ENCODE measurements around the gene ZNF830.
"Not testable (repeated sequence)": the region's sequence is repeated elsewhere in the genome, so short reads cannot be mapped to it uniquely, and the experiment has no call there.

ZNF830 gene, protein sequence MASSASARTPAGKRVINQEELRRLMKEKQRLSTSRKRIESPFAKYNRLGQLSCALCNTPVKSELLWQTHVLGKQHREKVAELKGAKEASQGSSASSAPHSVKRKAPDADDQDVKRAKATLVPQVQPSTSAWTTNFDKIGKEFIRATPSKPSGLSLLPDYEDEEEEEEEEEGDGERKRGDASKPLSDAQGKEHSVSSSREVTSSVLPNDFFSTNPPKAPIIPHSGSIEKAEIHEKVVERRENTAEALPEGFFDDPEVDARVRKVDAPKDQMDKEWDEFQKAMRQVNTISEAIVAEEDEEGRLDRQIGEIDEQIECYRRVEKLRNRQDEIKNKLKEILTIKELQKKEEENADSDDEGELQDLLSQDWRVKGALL

DNA sequence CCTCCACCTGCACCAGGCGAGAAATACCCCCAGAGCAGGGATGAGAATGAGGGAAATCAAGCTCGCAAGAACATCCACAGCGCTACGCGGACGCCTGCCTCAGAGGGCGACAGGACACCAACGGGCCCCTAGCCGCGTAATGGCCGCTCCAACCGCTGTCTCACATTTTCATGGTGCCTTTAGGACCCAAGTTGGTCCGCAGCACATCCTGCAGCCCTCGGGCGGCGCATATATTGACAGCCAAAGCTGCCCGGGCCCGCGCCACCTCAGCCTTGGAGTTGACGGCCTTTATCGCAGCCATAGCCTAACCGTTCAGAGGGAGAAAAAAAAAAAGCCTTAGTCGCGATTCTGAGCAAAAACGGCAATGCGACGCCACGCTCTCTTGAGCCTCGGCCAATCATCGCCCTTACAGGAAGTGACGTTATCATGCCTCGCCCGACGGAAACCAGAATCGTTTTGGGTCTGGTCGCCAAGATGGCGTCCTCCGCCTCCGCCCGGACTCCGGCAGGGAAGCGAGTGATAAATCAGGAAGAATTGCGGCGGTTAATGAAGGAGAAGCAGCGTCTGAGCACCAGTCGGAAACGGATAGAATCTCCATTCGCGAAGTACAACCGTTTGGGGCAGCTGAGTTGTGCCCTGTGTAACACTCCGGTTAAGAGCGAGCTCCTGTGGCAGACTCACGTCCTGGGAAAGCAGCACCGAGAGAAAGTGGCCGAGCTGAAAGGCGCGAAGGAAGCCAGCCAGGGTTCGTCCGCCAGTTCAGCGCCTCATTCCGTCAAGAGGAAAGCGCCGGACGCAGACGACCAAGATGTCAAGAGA, at the start of gene ZNF830, which contains the start of gene CCT6B:
Gene ZNF830, plus strand, starts transcription at position 448 of the 819 bp plus-strand sequence. Its CDS starts 27 bp downstream, at position 475.
Gene CCT6B, minus strand, starts transcription at position 368 of the 819 bp plus-strand sequence. Its CDS starts 67 bp downstream, at position 301.
- DNase-seq (ENCODE audit: low spot score): peak; percentile 89
- TF ChIP-seq, protein P1, sequence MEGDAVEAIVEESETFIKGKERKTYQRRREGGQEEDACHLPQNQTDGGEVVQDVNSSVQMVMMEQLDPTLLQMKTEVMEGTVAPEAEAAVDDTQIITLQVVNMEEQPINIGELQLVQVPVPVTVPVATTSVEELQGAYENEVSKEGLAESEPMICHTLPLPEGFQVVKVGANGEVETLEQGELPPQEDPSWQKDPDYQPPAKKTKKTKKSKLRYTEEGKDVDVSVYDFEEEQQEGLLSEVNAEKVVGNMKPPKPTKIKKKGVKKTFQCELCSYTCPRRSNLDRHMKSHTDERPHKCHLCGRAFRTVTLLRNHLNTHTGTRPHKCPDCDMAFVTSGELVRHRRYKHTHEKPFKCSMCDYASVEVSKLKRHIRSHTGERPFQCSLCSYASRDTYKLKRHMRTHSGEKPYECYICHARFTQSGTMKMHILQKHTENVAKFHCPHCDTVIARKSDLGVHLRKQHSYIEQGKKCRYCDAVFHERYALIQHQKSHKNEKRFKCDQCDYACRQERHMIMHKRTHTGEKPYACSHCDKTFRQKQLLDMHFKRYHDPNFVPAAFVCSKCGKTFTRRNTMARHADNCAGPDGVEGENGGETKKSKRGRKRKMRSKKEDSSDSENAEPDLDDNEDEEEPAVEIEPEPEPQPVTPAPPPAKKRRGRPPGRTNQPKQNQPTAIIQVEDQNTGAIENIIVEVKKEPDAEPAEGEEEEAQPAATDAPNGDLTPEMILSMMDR (IDR thresholded peaks at IDR 0.05; ENCODE audit: extremely low read depth, missing control alignments): no peak

GRCh38 chr17:34913001-34913400, 48.3 kb upstream of the ZNF830 start:
- TF ChIP-seq, protein P1 (IDR thresholded peaks at IDR 0.05; ENCODE audit: extremely low read depth, missing control alignments): no peak
- DNase-seq (ENCODE audit: low spot score): no peak

GRCh38 chr17:34916120-34916519, 45.2 kb upstream of the ZNF830 start:
- TF ChIP-seq, protein P1 (IDR thresholded peaks at IDR 0.05; ENCODE audit: extremely low read depth, missing control alignments): no peak
- DNase-seq (ENCODE audit: low spot score): no peak

- TF ChIP-seq, protein P1 (IDR thresholded peaks at IDR 0.05; ENCODE audit: extremely low read depth, missing control alignments): no peak
- no peak for DNase-seq (ENCODE audit: low spot score)
Measured at GRCh38 chr17:34917381-34917780, 44.0 kb upstream of the ZNF830 start.

DNA sequence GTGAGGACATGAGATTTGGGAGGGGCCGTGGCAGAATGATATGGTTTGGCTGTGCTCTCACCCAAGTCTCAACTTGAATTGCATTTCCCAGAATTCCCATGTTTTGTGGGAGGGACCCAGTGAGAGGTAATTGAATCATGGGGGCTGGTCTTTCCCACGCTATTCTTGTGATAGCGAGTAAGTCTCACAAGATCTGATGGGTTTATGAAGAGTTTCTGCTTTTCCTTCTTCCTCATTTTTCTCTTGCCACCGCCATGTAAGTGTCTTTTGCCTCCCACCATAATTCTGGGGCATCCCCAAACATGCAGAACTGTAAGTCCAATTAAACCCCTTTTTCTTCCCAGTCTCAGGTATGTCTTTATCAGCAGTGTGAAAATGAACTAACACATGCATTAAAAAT, 40.7 kb upstream of the ZNF830 start:
- DNase-seq (ENCODE audit: low spot score): no peak
- TF ChIP-seq, protein P1 (IDR thresholded peaks at IDR 0.05; ENCODE audit: extremely low read depth, missing control alignments): no peak

DNA sequence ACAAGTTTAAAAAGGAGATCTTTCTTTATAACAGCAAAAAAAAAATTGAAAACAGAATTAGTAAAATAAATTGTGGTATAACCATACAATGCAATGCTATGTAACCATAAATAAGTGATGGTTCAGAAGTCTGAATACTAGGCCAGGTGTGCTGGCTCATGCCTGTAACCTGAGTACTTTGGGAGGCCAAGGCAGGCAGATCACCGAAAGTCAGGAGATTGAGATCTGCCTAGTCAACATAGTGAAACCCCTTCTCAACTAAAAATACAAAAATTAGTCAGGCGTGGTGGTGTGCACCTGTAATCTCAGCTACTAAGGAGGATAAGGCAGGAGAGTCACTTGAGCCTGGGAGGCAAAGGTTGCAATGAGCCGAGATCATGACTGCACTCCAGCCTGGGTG, 34.7 kb upstream of the ZNF830 start:
- DNase-seq (ENCODE audit: low spot score): no peak
- TF ChIP-seq, protein P1 (IDR thresholded peaks at IDR 0.05; ENCODE audit: extremely low read depth, missing control alignments): no peak

GRCh38 chr17:34930283-34930682, 31.1 kb upstream of the ZNF830 start:
- TF ChIP-seq, protein P1 (IDR thresholded peaks at IDR 0.05; ENCODE audit: extremely low read depth, missing control alignments): no peak
- no peak for DNase-seq (ENCODE audit: low spot score)

DNA sequence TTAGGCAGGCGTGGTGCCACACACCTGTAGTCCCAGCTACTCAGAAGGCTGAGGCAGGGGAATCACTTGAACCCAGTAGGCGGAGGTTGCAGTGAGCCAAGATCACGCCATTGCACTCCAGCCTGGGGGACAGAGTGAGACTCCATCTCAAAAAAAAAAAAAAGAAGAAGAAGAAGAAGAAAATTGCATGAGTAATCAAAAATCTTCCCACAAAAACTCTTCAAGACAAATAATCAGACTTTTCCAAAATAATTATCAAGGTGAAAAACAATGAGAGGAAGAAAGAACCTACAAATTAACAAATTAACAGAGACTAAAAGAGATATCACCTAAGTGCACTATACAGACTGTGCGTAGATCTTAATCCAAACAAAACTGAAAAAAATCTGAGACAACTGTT, 10.6 kb upstream of the ZNF830 start:
- not testable (repeated sequence) for DNase-seq (ENCODE audit: low spot score)

All from GM20000 (cell line).